Effector memory CD8-positive, alpha-beta T cell (primary cell): ENCODE measurements around the gene MTHFD2.
A peak's percentile ranks its signal among the peaks of the same experiment; 100 is the strongest.
"Not testable (repeated sequence)": the region's sequence is repeated elsewhere in the genome, so short reads cannot be mapped to it uniquely, and the experiment has no call there.

Source experiments
- ATAC-seq: fragments of 150-1000 bp; cut with Tn5 transposase; replicated peaks from 2 replicates; pipeline ENCODE4 v1.10.0; 2021; ENCODE audit warnings: mild to moderate bottlenecking, moderate library complexity
- DNase-seq, 3 experiments: peaks; one replicate each; pipeline ENCODE4 v3.0.0; 2021
- H3K27ac Mint-ChIP-seq, 2 donors: one replicate each; pipeline ENCODE4 v1.8.0; 2022; ENCODE audit warnings: mild to moderate bottlenecking in 2 of 2, mixed read lengths in 2 of 2, moderate library complexity in 2 of 2
- H3K27me3 Mint-ChIP-seq, 2 donors: one replicate each; pipeline ENCODE4 v1.8.0; 2022; ENCODE audit warnings: mixed read lengths in 2 of 2
- H3K36me3 Mint-ChIP-seq: one replicate; pipeline ENCODE4 v1.8.0; 2022; ENCODE audit warnings: mild to moderate bottlenecking, moderate library complexity, mixed read lengths; ENCODE audit not compliant: insufficient read depth
- H3K4me1 Mint-ChIP-seq, 2 donors: one replicate each; pipeline ENCODE4 v1.8.0; 2022; ENCODE audit warnings: low read depth in 2 of 2, mixed read lengths in 2 of 2
- H3K4me3 Mint-ChIP-seq, 2 donors: one replicate each; pipeline ENCODE4 v1.8.0; 2022; ENCODE audit warnings: mild to moderate bottlenecking in 2 of 2, mixed read lengths in 2 of 2, moderate library complexity in 2 of 2
- H3K9me3 Mint-ChIP-seq, 2 donors: one replicate each; pipeline ENCODE4 v1.8.0; 2022; ENCODE audit warnings: mixed read lengths in 2 of 2

Gene MTHFD2

DNA sequence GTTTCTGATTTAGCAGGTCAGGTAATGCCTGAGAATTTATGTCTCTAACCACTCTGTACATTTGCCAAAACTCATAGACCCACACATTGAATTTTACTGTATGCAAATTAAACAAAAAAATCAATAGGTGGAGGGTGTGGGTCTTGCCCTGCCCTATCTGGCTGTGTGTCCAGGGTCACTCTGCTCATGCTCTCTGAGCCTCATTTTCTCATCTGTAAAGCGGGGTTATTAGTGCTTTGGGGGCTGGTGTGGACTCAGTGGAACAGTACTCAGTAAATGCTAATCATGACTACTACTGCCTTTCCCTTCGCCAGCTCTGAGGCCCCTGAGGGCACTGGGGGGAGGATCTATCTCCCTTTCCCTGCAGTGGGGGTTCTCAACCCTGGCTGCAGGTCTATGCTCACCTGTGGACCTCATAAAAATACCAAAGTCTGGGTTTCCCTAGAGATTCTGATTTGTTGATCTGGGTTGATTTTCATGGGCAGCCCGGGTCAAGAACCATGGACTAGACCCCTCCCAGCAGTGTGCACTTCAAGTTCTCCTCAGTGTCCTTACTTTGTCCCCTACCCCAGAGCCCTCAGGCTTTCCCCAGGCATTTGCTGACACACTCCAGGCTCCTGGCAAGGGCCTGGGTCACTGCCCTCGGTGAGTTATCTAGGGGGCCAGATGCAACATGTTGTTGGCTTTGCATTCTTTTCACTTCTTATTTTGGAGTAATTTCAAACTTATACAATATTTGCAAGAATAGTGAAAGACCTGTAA is 27.5 kb downstream of the MTHFD2 start:
- H3K27me3 Mint-ChIP-seq: no peaks in the 10 kb centered on the region
- H3K27ac Mint-ChIP-seq: peak overlapping the region in 1 of 2 donors; percentile 57
- DNase-seq (no peak), ATAC-seq (no peak)
- no peaks in the 10 kb centered on the region for H3K9me3 Mint-ChIP-seq
- H3K36me3 Mint-ChIP-seq: peaks cover 5% of the 10 kb centered on the region
- no peak overlapping the region for H3K4me3 Mint-ChIP-seq
- H3K4me1 Mint-ChIP-seq: no peaks in the 10 kb centered on the region

DNA sequence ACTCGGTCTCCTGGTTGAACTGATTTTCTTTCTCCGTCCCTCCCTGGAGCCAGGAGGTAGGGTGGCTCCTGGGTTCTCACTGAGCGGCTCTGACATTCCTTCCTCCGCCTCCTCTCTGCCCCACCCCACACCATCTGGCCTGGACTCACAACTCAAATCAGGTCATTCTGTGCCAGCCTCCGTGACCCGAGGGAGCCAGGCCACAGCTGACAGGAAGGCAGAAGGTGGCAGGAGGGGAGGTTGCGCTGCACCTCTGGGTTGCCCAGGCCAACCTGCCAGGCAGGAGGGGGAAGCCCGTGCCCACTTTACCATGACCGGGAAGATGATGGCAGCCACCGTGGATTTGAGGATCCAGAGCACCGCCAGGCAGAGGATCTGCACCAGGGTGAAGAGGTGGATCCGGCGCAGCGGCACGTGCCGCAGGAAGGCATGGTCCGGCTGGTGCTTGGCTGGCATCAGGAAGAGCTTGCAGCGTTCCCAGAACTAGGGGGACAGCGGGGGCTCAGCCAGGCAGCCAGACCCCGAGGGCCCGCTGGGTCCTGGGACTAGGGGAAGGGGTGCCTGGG is 28.3 kb downstream of the MTHFD2 start:
- no peak for ATAC-seq
- H3K27me3 Mint-ChIP-seq: no peaks in the 10 kb centered on the region
- H3K4me3 Mint-ChIP-seq: no peak overlapping the region
- no peaks in the 10 kb centered on the region for H3K4me1 Mint-ChIP-seq
- no peaks in the 10 kb centered on the region for H3K36me3 Mint-ChIP-seq
- H3K27ac Mint-ChIP-seq: no peak overlapping the region
- no peaks in the 10 kb centered on the region for H3K9me3 Mint-ChIP-seq
- DNase-seq: no peak

- no peak for DNase-seq
- ATAC-seq: no peak
- Mint-ChIP-seq H3K9me3 (no peaks in the 10 kb centered on the region), H3K36me3 (no peaks in the 10 kb centered on the region), H3K4me1 (no peaks in the 10 kb centered on the region), H3K27ac (peak overlapping the region in 1 of 2 donors; percentile 50), H3K27me3 (no peaks in the 10 kb centered on the region), H3K4me3 (no peak overlapping the region)
Observed at GRCh38 chr2:74227646-74228045, 29.2 kb downstream of the MTHFD2 start.

DNA sequence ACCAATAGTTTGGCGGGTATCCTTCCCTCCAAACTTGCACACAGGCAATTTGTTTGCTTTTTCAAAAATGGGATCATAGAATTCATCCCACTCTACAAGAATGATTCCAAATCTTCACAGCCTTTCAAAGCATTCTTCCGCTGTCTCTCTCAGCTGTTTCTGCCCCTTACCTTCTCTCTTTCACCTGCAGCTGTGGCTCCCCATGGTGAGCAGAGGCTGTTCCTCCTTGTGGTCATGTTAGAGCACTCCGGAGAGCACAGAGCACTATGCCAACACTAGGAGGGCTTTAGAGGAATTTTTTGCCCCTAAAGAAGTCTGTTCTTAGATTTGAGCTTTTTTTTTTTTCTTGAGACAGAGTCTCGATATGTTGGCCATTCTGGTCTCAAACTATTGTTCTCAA is 30.4 kb downstream of the MTHFD2 start:
- Mint-ChIP-seq H3K4me1 (no peaks in the 10 kb centered on the region), H3K27ac (no peak overlapping the region), H3K4me3 (no peak overlapping the region), H3K27me3 (no peaks in the 10 kb centered on the region), H3K36me3 (no peaks in the 10 kb centered on the region), H3K9me3 (no peaks in the 10 kb centered on the region)
- ATAC-seq (no peak), DNase-seq (no peak)

DNA sequence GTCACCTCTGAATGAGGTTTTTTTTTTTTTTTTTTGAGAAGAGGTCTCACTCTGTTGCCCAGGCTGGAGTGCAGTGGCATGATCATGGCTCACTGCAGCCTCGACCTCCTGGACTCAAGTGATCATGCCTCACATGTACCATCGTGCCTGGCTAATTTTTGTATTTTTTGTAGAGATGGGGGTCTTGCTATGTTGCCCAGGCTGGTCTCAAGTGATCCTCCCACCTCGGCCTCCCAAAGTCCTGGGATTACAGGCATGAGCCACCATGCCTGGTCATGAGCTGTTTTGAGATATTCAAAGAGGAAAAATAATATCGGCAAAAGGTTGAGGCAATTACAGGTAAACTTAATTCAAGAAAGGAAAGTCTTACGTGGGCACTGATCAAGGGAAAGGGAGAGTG is 31.4 kb downstream of the MTHFD2 start:
- not testable (repeated sequence) for H3K27ac Mint-ChIP-seq, H3K4me3 Mint-ChIP-seq, H3K27me3 Mint-ChIP-seq, H3K36me3 Mint-ChIP-seq, ATAC-seq, DNase-seq, H3K4me1 Mint-ChIP-seq, H3K9me3 Mint-ChIP-seq

GRCh38 chr2:74232426-74232825 is 34.0 kb downstream of the MTHFD2 start:
- Mint-ChIP-seq H3K27me3 (no peaks in the 10 kb centered on the region), H3K4me1 (peaks cover 0 to 3% of the 10 kb centered on the region in 2 donors), H3K4me3 (no peak overlapping the region), H3K36me3 (no peaks in the 10 kb centered on the region), H3K9me3 (no peaks in the 10 kb centered on the region), H3K27ac (no peak overlapping the region)
- no peak for ATAC-seq
- DNase-seq: no peak

GRCh38 chr2:74233648-74234047 is 35.2 kb downstream of the MTHFD2 start:
- Mint-ChIP-seq H3K27me3 (no peaks in the 10 kb centered on the region), H3K9me3 (no peaks in the 10 kb centered on the region), H3K4me3 (no peak overlapping the region), H3K36me3 (no peaks in the 10 kb centered on the region), H3K4me1 (peaks cover 0 to 3% of the 10 kb centered on the region in 2 donors), H3K27ac (no peak overlapping the region)
- ATAC-seq (no peak), DNase-seq (no peak)

DNA sequence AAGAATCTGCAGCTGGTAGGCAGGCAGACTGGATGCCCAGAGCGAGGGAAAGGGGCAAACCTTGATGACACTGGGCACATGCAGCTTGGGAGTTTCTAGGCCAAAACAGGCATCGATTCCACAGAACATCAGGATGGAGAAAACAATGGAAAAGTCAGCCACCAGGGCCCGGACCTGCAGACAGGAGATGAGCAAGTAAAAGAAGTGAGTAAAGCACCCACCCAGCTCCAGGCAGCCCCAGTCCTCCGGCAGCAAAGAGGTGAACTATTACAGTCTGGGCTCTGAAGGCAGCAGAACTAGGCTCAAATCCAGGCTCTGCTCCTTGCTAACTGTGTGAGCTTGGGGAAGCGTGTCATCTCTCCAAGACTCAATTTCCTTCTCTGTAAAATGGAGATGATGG is 36.6 kb downstream of the MTHFD2 start:
- DNase-seq: no peak
- no peaks in the 10 kb centered on the region for H3K27me3 Mint-ChIP-seq
- no peak for ATAC-seq
- peak overlapping the region in 1 of 2 donors; percentile 73 for H3K27ac Mint-ChIP-seq
- H3K4me3 Mint-ChIP-seq: no peak overlapping the region
- no peaks in the 10 kb centered on the region for H3K36me3 Mint-ChIP-seq
- H3K9me3 Mint-ChIP-seq: no peaks in the 10 kb centered on the region
- peaks cover 0 to 3% of the 10 kb centered on the region in 2 donors for H3K4me1 Mint-ChIP-seq

DNA sequence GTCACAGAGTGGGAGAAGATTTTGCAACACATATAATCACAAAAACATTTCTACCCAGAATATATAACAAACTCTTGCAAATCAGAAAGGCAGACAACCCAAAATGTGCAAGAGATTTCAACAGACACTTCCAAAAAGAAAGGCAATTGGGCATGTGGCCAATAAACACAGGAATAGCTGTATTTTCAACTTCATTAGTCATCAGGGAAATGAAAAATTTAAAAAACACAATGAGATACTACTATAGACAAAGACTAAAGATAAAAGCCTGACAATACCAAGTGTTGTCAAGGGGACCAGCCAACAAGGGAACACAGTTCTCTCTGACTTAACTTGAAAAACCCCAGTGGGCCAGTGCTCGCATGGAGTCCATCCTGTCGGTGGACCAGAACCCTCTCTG is 40.5 kb downstream of the MTHFD2 start:
- no peak overlapping the region for H3K4me3 Mint-ChIP-seq
- no peak for ATAC-seq
- H3K4me1 Mint-ChIP-seq: peaks cover 0 to 3% of the 10 kb centered on the region in 2 donors
- no peak overlapping the region for H3K27ac Mint-ChIP-seq
- no peaks in the 10 kb centered on the region for H3K9me3 Mint-ChIP-seq
- no peaks in the 10 kb centered on the region for H3K27me3 Mint-ChIP-seq
- DNase-seq: no peak
- no peaks in the 10 kb centered on the region for H3K36me3 Mint-ChIP-seq

- Mint-ChIP-seq H3K36me3 (no peaks in the 10 kb centered on the region), H3K9me3 (no peaks in the 10 kb centered on the region), H3K27ac (no peak overlapping the region), H3K27me3 (no peaks in the 10 kb centered on the region), H3K4me1 (peaks cover 0 to 3% of the 10 kb centered on the region in 2 donors), H3K4me3 (no peak overlapping the region)
- ATAC-seq (no peak), DNase-seq (no peak)
Observed at GRCh38 chr2:74239346-74239745, 40.9 kb downstream of the MTHFD2 start.

DNA sequence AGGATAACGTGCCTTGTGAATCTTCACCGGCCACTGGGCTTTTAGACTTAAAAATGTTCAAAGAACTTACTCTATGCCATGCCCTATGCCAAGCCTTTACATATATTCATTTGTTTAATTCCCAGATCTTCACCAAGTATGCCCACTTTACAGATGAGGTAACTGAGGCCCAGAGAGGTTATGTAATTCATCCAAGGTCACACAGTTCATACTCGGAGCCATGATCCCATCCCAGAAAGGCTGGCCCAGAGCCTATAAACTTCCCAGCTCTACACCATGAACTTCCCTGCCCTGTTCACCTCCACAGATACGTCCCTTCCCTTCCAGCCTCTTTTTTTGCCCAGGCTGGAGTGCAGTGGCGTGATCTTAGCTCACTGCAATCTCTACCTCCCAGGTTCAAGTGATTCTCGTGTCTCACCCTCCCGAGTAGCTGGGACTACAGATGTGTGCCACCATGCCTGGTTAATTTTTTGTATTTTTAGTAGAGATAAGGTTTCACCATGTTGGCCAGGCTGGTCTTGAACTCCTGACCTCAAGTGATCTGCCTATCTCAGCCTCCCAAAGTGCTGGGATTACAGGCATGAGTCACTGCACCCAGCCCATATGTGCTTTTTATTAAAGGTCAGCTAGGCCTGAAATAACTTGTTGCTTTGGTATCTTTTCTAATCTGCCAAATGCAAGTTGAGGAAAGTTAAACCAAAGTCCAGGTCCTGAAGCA is 44.1 kb downstream of the MTHFD2 start:
- Mint-ChIP-seq H3K36me3 (peaks cover 5% of the 10 kb centered on the region), H3K4me1 (no peaks in the 10 kb centered on the region), H3K4me3 (no peak overlapping the region), H3K27ac (peak overlapping the region in 1 of 2 donors; percentile 6), H3K27me3 (no peaks in the 10 kb centered on the region), H3K9me3 (no peaks in the 10 kb centered on the region)
- ATAC-seq: no peak
- DNase-seq: no peak

DNA sequence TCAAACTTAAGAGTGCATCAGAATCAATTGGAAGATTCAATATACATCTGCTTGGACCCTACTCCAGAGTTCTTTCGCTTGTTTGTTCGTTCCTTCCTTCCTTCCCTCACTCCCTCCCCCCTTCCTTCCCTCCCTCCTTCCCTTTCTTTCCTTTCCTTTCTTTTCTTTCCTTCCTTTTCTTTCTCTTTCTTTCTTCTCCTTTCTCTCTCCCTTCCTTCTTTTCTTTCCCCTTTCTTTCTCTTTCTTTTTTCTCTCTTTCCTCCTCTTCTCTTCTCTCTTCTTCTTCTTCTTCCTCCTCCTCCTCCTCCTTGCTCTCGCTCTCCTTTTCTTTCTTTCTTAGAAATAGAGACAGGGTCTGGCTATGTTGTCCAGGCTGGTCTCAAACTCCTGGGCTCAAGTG is 45.9 kb downstream of the MTHFD2 start:
- Mint-ChIP-seq H3K36me3 (peaks cover 5% of the 10 kb centered on the region), H3K27me3 (no peaks in the 10 kb centered on the region), H3K27ac (no peak overlapping the region), H3K4me1 (no peaks in the 10 kb centered on the region), H3K9me3 (no peaks in the 10 kb centered on the region), H3K4me3 (no peak overlapping the region)
- DNase-seq (no peak), ATAC-seq (no peak)

DNA sequence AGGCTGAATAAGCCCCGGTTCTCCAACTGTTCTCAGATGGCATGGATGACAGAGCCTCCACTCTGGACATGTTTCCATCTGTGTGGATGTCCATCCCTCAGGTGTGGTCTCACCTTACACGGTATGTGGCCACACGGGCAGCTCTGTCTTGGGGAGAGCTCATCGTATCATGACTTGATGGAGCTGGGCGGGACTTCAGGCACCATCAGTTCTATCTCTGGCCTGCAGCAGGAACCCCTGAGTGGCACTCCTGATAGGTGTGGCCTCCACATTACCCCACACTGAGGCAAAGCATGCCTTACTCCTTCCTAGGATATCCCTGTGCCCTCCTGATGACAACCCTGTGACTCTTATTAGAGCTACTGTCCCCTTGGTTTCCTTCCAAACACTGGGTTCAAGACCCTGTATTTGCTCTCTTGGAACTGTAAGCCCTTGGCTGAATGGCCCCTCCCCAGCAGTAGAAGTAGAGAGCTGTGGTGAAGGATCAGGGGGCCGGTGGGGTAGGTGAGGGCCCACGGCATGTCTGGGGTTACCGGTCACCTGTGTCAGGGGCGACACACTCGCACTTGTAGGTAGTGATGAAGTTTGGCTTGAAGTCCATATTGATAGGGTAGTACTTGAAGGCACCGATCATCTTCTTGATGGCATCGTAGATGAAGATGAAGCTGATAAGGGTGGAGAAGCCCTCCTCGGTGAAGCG is 48.2 kb downstream of the MTHFD2 start:
- no peak for DNase-seq
- Mint-ChIP-seq H3K27ac (no peak overlapping the region), H3K4me3 (no peak overlapping the region), H3K36me3 (peaks cover 5% of the 10 kb centered on the region), H3K4me1 (no peaks in the 10 kb centered on the region), H3K9me3 (no peaks in the 10 kb centered on the region), H3K27me3 (no peaks in the 10 kb centered on the region)
- no peak for ATAC-seq
